PC-9 (cell line): ENCODE measurements around the gene ACSM3.

Experiments
- CTCF ChIP-seq: fragments of 200-600 bp; sonication (generic); conservative IDR thresholded peaks from 2 replicates; pipeline ENCODE4 v1.6.1; 2017; ENCODE audit warnings: mixed run types, antibody characterized with exemption, mild to moderate bottlenecking, moderate library complexity
- EZH2 ChIP-seq: fragments of 200-600 bp; sonication (generic); IDR thresholded peaks from 2 replicates; pipeline ENCODE4 v1.8.0; 2017; ENCODE audit warnings: antibody characterized with exemption, low read depth

- TF ChIP-seq CTCF (no peak), EZH2 (no peak)
Measured at GRCh38 chr16:20781697-20782096, 17.9 kb downstream of the ACSM3 start.
